Activated CD4-positive, alpha-beta T cell treated with anti-CD3 and anti-CD28 coated beads for 4 hours (primary cell): Measurements from ENCODE around the gene CNTRL.
"Not testable (repeated sequence)": the region's sequence is repeated elsewhere in the genome, so short reads cannot be mapped to it uniquely, and the experiment has no call there.

Experiments used
- DNase-seq, 2 donors: peaks; one replicate each; pipeline ENCODE4 v3.0.0-alpha.2; 2020

CNTRL gene, protein sequence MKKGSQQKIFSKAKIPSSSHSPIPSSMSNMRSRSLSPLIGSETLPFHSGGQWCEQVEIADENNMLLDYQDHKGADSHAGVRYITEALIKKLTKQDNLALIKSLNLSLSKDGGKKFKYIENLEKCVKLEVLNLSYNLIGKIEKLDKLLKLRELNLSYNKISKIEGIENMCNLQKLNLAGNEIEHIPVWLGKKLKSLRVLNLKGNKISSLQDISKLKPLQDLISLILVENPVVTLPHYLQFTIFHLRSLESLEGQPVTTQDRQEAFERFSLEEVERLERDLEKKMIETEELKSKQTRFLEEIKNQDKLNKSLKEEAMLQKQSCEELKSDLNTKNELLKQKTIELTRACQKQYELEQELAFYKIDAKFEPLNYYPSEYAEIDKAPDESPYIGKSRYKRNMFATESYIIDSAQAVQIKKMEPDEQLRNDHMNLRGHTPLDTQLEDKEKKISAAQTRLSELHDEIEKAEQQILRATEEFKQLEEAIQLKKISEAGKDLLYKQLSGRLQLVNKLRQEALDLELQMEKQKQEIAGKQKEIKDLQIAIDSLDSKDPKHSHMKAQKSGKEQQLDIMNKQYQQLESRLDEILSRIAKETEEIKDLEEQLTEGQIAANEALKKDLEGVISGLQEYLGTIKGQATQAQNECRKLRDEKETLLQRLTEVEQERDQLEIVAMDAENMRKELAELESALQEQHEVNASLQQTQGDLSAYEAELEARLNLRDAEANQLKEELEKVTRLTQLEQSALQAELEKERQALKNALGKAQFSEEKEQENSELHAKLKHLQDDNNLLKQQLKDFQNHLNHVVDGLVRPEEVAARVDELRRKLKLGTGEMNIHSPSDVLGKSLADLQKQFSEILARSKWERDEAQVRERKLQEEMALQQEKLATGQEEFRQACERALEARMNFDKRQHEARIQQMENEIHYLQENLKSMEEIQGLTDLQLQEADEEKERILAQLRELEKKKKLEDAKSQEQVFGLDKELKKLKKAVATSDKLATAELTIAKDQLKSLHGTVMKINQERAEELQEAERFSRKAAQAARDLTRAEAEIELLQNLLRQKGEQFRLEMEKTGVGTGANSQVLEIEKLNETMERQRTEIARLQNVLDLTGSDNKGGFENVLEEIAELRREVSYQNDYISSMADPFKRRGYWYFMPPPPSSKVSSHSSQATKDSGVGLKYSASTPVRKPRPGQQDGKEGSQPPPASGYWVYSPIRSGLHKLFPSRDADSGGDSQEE (N-terminal part only)

DNA sequence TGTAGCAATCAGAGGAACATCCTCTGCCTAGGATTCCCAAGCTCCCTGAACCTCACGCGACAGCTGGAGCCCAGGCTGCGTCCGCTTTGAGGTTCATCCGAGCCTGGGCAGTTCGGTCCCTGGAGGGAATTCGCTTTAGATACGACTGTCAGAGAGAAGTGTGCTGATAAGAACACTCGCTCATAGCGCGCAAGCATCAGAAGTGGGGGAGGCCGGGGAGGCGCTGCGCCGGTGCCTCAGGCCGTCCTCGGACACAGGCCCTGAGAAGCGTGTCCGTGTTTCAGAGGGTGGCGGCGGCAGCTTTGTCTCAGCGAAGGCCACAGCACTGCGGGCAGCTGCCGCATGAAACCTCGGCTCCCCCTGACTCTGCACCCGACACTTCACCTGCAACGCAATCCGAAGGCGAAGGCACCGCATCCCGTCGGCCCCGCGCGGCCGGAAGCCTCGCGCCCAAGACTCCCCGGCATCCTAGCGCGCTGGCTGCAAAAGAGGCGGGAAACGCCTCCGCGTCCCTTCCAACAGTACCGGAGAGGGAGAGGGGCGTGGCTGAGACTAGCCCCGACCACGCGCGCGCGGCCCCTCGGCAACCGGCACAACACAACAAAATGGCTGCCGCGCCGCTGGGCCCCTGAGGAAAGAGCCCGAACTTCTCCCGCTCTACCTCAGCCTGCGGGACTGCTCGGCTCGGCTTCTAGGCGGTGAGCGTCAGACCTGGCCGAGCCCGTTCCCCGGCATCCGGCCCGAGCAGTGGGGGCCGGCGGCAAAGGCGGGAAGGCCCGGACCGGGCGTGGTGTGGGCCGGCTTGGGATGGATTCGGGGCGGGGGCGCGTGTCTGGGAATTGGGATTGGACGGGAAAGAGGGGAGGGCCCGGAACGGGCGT is at the start of gene CNTRL:
Gene CNTRL (plus strand): TSS at position 586 of the 881 bp plus-strand sequence. CDS start 13,372 bp downstream, outside the sequence.
- DNase-seq, result peak; percentile 84

DNA sequence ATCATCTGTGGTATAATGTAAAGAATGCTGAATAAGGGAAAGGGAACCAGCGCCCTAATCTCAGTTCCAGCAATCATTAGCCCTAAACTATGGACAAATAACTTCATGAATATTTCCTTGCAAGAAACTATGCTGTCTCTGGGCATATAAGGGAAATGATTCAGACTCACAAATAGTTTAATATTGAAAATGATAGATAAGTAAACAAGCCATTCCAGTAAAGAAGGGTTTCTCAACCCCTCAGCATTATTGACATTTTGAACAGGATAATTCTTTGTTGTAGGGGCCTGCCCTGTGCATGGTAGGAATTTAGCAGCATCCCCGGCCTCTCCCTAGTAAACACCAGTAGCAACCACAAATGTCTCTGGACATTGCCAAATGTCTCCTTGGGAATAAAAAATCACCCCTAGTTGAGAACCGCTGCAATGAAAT is 48.5 kb upstream of the CNTRL start:
- DNase-seq, result no peak

DNA sequence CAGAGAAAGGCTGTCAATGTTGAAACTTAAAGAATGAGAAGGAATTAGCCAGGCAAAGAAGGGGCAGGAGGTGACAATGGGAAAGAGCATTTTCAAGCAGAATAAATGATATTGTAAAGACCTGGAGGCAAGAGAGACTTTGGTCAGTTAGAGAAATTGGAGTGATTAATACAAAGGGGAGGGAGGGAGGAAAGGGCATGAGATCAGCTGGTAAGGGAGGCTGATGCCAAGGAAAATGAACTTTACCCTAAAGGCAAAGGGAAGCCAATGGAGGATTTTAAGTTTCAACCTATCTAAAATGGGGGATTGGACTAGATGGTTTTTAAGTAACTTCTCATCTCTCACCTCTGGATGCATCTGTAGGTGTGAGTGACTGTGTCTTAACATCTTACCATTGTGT is 48.0 kb upstream of the CNTRL start:
- no peak for DNase-seq

DNA sequence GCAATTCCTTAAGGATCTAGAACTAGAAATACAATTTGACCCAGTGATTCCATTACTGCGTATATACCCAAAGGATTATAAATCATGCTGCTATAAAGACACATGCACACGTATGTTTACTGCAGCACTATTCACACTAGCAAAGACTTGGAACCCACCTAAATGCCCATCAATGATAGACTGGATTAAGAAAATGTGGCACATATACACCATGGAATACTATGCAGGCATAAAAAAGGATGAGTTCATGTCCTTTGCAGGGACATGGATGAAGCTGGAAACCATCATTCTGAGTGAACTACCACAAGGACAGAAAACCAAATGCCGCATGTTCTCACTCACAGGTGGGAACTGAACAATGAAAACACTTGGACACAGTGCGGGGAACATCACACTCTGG is 46.5 kb upstream of the CNTRL start:
- DNase-seq, result not testable (repeated sequence)

DNA sequence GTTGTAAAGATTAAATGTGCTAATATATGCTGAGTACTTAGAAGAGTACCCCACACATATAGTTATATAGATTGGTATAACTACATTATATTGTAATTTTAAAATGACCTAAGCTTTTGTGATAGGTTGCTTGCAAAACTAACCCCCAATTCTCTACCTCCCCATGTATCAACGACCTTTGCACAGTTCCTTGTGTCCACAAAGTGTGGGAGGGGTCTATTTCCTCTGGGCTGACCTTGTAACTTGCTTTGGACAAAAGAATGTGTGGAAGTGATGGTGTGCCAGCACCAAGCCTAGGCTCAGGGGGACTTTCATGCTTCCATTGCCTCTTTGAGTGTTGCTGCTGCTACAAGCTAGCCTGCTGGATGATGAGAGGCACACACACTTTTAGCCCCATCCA is 45.3 kb upstream of the CNTRL start:
- DNase-seq, result no peak

DNA sequence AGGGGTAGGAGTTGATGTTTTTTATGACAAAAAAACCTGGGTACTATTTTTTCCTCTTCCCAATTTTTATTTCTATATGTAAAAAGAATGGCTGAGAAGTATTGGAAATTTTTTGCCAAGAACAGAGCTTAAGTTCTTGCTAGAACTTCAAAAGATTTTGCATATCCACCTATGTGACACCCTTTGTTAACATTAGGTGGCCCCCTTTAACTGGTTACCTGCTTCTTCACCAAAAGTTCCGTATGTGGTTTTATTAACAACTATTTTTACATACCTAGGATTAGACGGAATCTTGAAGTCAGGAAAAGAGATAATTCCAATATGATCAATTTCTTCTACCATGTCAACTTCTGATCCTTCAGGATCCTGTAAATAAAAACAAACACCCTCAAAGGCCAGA is 40.2 kb upstream of the CNTRL start:
- DNase-seq, result no peak

DNA sequence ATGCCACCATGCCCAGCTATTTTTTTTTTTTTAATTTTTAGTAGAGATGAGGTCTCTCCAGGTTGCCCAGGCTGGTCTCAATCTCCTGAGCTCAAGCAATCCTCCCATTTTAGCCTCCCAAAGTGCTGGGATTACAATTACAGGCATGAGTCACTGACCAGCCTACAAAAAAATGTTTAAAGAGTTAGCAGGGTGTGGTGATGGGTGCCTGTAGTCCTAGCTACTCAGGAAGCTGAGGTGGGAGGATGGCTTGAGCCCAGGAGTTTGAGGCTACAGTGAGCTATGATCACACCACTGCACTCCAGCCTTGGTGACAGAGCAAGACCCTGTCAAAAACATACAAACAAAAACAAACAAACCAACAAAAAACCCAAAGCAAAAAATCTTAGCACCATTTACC is 39.0 kb upstream of the CNTRL start:
- DNase-seq, result not testable (repeated sequence)

DNA sequence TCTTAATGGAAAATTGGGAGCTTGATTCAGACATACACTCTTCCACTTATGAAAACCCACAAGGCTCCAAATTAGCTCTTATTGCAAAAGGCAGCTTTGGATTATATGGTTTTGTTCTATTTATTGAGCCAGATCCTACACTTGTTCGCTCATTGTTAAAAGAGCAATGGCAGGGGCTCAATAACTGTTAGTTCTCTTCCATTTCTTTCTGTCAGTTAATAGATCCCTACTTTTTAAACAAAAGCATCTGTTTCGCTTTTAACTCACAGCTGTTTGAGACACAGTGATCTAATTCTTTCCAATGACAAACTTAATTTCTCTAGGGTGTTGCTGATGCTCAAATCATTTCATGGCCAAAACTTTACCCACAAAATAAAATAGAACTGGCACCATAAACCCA is 36.4 kb upstream of the CNTRL start:
- DNase-seq, result no peak

DNA sequence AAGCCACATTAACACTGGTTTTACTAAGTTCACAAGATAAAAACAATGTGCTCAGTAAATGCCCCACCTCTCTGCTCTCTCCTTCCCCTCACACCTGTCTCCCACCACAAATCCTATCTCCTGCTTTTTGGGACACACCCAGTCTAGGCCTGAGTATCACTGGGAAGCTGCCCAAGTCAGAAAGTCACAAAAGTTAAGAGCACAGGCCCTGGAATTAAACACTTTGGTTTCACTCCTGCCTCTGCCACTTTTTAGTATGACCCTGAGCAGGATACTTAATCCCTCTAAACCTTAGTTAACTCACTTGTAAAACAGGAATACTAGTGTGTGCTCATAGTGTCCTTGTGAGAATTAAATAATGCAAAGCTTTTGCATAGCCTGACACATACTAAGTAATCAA is 36.0 kb upstream of the CNTRL start:
- no peak for DNase-seq

DNA sequence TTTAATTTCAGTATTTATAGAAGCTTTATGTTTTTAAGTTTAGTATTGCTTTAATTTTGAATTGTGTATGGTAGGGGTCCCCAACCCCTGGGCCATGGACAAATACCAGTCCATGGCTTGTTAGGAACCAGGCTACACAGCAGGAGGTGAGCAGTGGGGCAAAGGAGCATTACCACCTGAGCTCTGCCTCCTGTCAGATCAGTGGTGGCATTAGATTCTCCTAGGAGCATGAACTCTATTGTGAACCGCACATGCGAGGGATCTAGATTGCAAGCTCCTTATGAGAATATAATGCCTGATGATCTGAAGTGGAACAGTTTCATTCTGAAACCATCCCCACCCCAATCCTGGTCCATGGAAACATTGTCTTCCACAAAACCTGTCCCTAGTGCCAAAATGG is 26.6 kb upstream of the CNTRL start:
- no peak for DNase-seq

DNA sequence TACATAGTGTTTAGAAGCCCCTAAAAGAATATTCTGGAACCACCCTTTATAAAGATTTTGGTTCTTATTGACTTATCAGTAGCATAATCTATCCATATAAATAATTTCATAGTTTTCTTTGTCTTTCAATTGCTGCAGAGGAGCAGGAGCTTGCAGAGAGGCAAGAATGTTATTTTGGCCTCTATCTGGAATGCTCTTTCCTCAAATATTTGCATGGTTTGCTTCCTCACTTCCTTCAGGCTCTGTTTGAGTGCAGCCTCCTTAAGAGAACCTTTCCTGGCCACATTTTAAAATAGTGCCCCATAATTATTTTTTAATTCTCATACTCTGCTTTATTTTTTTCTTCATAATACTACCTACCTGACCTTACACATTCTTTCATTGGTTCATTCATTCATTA is 26.1 kb upstream of the CNTRL start:
- no peak for DNase-seq

DNA sequence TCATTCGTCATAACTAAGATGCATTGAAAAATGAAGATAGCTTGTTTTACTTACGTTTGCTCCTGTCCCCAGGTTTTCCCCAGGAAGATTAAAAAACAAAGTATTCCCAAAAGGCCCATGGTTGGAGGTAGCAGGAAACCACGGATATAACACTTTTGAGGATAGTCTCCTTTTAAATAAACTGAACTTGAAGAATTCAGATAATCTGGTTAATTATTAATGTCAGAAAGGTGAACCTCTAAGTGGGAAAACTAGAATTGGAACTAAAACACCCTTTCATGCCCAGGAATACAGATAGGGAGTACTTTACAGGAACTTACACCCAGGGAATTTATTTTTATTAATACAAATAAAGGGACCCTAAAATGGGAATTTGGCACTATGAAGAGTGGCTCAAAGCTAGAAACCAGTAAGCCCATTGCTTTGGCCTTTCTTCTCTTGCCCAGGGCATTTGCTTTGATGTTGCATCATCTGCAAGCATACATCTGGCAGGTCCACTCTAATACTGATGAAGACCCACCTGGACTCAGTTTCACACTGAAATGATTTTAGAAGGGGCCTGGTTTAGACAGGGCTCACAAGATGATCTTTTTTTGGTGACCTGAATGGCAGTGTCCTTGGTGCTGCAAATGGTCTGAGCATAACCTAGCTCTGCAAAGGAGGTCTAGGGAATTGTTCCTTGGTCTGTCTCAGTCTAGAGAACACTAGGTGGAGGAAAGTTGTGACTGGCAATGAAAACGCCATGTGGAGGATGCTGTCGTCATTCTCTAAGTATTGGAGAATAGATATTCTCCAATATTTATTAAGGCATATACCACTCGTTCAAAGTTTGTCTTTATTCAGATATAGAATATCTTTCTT is 24.4 kb upstream of the CNTRL start, which contains the start of gene C5:
Gene C5 (minus strand): TSS at position 148 of the 861 bp plus-strand sequence. CDS start 29 bp downstream, at position 119.
- no peak for DNase-seq

DNA sequence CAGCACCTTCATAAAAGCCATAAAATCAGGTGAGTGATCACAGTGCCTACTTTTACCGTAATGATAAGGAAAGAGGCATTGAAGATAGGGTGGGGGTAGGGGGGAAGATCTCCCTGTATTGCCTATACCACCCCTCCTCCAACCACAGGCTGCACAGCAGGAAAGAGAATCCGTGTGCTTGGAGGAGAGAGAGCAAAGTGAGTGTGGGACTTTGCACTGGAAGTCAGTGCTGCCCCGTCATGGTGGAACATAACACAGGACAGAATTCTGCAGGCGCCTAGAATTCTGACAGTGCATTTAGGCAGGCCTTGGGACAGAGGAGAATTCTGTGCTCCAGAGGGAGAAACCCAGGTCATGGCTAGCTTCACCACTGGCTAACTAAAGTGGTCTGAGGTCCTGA is 21.2 kb upstream of the CNTRL start:
- DNase-seq, result no peak

DNA sequence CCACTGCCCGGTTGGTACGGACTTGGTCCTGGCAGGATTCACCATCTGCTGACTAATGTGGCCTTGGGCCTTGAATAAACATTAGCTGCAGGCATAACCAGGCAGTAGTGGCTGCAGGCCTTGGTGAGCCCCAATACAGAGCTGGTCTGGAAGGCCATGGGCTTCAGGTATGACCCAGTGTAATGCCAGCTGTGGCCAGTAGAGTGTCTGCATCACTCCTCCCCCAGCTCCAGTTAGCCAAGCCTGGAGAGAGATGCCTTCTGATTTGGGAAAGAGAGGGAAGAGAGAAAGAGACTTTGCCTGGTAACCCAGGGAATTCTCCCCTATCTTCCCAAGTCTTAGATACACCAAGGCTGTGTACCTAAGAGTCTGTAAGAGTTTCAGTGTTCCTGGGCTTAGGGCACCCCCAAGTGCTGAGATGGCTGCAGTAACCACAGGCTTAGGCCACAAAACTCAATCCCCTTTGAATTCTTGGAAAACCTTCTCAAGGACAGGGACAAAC is 19.1 kb upstream of the CNTRL start:
- no peak for DNase-seq

DNA sequence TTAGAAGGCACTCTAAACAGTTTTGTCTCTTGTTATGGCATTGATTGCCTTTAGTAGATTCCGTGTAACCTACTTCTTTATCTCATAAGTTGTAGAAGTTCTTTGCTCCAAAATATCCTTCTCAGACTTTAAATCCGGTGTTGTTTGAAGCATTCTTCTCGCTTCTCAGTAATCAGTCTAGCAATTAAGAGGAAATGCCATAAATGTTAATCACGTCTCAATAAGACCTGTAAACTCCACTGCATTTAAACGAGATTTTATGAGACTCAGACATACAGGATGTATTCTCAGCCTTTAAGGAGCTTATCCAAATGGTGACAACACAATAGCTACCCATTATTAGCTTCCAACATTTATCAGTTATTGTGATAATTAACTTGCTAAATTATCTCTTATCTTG is 16.9 kb upstream of the CNTRL start:
- DNase-seq, result no peak

DNA sequence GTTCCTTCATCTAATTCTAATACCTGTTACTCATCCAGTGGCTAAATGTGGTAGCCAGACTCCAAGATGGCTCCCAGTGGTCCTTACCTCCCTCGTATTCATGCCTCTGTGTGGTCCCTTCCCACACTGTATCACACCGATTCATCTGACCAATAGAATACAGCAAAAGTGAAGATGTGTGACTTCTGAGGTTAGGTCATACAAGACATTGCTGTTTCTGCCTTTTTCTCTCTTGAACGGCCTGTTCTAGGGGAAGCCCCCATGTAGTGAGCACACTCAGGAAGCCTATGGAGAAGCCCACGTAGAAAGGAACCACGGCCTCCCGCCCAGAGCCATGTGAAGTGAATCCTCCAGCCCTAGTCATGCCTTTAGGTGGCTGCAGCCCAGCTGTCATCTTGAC is 15.2 kb upstream of the CNTRL start:
- no peak for DNase-seq

DNA sequence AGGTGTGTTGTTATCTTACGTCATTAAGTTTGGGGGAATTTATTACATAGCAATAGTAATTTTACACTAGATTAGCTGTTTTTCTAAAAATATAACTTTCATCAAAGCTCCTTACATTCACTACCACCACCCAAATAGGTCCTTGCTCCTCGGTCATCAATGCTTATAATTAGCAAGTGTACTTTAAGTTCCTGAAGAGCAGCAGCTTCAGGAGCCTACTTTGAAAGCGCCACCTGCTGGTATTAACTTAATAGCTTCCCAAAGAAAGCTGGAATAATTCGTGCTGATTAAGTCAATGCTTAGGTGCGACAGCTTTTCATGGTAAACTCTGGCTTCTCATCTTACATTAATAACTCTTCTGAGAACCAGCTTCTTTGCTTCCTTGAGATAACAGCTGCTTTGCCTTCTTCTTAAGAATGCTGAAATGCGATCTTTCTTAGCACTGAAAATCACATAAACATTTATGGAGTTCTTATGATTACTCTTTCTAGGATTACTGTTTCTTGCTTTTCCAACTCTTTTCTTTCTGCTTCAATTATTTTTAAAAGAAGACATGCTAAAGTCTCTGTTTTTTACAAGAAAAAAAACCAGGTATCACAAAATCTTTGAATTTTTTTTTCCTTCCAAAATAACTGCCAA is 14.6 kb upstream of the CNTRL start:
- peak; percentile 26 to 41 for DNase-seq

DNA sequence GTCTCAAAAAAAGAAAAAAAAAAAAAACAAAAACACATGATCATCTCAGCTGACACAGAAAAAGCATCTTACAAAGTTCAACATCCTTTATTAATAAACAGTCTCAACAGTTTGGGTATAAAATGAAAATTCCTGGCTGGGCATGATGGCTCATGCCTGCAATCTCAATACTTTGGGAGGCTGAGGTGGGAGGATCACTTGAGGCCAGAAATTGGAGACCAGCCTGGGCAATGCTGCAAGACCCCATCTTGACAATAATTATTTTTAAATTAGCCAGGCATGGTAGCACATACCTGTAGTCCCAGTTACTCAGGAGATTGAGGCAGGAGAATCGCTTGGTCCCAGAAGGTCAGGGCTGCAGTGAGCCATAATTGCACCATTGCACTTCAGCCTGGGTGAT is 7.9 kb upstream of the CNTRL start:
- no peak for DNase-seq

DNA sequence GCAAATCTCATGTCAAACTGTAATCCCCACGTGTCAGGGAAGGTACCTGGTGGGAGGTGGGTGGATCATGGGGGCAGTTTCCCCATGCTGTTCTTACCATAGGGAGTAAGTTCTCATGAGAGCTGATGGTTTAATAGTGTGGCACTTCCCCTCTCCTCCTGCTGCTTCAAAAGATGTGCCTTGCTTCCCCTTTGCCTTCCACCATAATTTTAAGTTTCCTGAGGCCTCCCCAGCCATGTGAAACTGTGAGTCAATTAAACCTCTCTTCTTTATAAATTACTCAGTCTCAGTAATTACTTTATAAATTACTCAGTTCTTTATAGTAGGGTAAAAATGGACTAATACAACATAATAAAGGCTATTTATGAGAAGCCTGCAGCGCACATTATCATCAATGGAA is 7.1 kb upstream of the CNTRL start:
- no peak for DNase-seq

DNA sequence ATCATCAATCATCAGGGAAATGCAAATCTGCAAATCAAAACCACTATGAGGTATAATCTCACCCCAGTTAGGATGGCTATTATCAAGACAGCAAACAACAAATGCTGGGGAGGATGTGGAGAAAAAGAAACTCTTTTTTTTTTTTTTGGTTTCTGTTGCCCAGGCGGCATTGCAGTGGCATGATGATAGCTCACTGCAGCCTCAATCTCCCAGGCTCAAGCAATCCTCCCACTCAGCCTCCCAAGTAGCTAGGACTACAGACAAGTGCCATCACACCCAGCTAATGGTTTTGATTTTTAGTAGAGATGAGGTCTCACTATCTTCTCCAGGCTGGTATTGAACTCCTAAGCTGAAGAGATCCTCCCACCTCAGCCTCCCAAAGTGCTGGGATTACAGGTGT is 5.4 kb upstream of the CNTRL start:
- no peak for DNase-seq
